Sciatic nerve (tissue), 2 donors: ENCODE data around the gene ATM. TPM values are rescaled to one million over a fixed set of nuclear protein-coding genes. Genes with fewer than 3 reads are reported as not detected.

Source experiments
- ATAC-seq: fragments of 200-7000 bp; cut with Tn5 transposase; one replicate; pipeline ENCODE4 v1.9.1; 2020; ENCODE audit warnings: mild to moderate bottlenecking, moderate library complexity
- DNase-seq: peaks from one replicate; pipeline ENCODE4 v3.0.0-alpha.2; 2020; ENCODE audit warnings: low spot score
- intact Hi-C: fragments of 100-400 bp; cut with DNase I; formaldehyde crosslinking; loops from one replicate; pipeline ENCODE4 v1.14.2; 2022
- total RNA-seq: library from RNA; stranded (reverse); fragmentation: NEBNext Ultra II Directional; extraction: Animal tissue kit (Norgen Biotek cat#: 25700); gene quantifications from one replicate; pipeline ENCODE4 v1.2.1, GENCODE V29; 2021
- donor health status: DM: no; HTN: no; CAD: no.
- donor health status: DM: no; HTN: no; CAD: no.

Gene ATM
- 140 TPM for total RNA-seq

GRCh38 chr11:108222574-108223347 is at the start of gene ATM, which contains the start of gene NPAT:
ATM (plus strand) TSS chr11:108223067; CDS start chr11:108227625, 4,558 bp downstream.
NPAT (minus strand) TSS chr11:108222638; CDS start chr11:108222536, 102 bp downstream.
- ATAC-seq (peak; percentile 98), DNase-seq (peak; percentile 99)
- intact Hi-C loops, result no loop called here

DNA sequence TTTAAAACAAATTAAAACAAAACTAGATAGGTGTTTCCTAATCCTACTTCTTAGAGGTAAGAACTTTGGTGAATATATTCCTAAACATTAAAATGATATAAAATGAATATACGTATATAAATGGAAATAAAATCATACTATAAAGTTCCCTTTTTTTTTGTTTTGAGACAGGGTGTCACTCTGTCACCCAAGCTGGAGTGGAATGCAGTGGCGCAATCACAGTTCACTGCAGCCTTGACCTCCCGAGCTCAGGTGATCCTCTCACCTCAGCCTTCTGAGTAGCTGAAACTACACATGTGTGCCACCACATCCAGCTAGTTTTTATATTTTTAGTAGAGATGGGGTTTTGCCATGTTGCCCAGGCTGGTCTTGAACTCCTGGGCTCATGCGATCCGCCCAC is 45.3 kb upstream of the ATM start:
- no peak for DNase-seq
- ATAC-seq, result no peak
- intact Hi-C loops, result no loop called here

GRCh38 chr11:108193725-108194124 is 29.1 kb upstream of the ATM start:
- ATAC-seq, result no peak
- DNase-seq, result no peak
- intact Hi-C loops, result loop anchor here (10.0 kb wide), 1 partner anchor 49 kb away; no protein-coding TSS in a partner anchor

- no peak for ATAC-seq
Measured at GRCh38 chr11:108196901-108197300, 26.0 kb upstream of the ATM start.

GRCh38 chr11:108197351-108197750 is 25.5 kb upstream of the ATM start:
- DNase-seq (no peak), ATAC-seq (no peak)
- intact Hi-C loops, result loop anchor here (10.0 kb wide), 1 partner anchor 53 kb away; no protein-coding TSS in a partner anchor

More at GRCh38 chr11:108196901-108197300, 26.0 kb upstream of the ATM start:
- intact Hi-C loops, result loop anchor here (10.0 kb wide), 1 partner anchor 52 kb away; no protein-coding TSS in a partner anchor
- DNase-seq, result no peak

DNA sequence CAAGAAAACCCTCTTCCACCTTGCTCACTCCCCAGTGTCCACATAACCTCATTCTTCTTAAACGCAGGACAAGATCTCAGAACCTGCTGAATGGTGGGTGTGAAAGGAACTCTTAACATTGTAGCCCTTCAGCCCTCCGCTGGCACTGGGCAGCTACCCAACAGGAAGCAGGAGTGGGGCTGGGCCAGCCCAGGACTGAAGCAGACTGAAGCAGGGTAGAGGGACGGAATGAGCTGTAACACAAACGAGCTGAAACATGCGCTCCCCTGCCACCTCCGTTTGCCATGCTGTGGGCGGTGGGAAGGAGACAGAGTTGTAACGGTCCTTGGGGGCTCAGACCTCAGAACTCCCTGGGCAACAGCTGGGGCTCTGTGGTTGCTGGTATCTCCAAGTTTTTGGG is 24.0 kb upstream of the ATM start:
- ATAC-seq (no peak), DNase-seq (no peak)
- intact Hi-C loops, result loop anchor here (10.0 kb wide), 1 partner anchor 54 kb away; no protein-coding TSS in a partner anchor

DNA sequence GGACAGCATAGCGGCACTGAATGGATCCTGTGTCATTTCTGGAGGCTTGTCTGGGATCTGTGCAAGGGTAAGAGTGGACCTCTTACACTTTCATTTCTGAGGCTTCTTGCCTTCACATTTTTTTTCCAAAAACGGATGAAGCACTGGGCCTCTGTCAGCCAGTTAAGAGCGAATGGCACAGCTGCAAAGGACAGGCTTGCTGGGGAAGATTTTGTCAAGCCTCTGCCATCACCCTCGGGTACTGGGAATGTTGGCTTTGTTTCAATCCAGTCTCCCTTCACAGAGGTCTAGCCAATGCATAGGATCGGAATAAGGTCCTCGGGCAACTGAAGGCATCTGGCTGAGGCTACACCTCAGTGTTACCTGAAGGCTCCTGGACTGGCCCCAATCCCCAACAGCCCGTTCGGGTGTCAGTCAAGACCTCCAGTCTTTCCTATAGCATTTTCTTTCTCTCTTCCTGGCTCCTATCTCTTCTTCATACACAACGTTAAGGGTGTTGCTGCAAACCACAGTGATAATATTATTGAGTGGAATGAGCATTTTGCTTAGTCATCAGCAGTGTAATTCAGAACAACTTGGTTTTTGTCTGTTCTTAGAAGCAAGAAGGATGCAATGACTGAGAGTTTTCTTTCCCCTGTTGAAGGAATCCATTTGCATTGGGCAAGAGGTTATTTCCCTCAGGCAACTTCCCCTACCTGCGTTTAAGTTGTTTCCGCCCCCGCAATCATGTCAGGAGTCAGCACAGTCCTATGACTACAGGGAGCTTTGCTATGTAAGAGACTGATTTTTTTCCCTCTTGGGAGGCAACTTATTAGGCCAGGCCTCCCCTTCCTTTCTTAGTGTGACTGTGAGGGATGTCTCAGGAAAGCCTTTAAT is 23.2 kb upstream of the ATM start:
- DNase-seq (no peak), ATAC-seq (no peak)
- intact Hi-C loops, result loop anchor here (10.0 kb wide), 1 partner anchor 55 kb away; no protein-coding TSS in a partner anchor

- ATAC-seq, result no peak
- DNase-seq, result no peak
- intact Hi-C loops, result no loop called here
Measured at GRCh38 chr11:108203075-108203474, 19.8 kb upstream of the ATM start.

DNA sequence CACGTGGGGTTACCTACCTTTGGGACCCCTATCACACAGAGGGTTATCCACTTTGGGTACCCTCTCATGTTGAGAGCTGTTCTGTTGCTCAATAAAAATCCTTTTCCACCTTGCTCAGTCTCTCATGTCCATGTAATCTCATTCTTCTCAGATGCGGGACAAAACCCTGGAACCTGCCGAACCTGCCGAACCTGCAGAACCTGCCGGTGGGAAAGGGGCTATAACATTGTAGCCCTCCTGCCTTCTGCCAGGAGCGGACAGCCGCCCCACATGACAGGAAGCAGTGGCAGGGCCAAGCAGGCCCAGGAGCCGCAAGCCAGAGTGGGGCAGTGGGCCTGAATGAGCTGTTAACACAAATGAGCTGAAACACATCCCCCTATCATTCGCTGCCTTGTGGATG is 18.5 kb upstream of the ATM start:
- intact Hi-C loops, result no loop called here
- DNase-seq (no peak), ATAC-seq (no peak)

DNA sequence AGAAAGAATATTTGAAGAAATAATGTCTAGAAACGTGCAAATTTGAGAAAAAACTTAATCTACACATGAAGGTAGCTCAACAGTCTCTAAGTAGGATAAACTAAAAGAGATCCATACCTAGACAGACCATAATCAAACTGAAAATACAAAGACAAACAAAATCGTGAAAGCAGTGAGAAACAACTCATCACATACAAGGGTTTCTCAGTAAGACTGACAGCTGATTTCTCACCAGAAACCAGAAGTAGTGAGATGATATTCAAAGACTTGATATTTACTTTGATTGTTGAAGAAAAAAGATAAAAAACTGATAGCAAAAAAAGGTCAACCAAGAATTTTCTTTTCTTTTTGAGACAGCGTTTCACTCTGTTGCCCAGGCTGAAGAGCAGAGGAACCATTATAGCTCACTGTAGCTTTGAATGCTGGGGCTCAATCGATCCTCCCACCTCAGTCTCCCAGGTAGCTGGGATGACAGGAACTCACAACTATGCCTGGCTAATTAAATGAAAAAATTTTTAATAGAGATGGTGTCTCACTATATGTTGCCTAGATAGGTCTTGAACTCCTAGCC is 17.9 kb upstream of the ATM start:
- ATAC-seq (no peak), DNase-seq (no peak)
- intact Hi-C loops, result no loop called here

DNA sequence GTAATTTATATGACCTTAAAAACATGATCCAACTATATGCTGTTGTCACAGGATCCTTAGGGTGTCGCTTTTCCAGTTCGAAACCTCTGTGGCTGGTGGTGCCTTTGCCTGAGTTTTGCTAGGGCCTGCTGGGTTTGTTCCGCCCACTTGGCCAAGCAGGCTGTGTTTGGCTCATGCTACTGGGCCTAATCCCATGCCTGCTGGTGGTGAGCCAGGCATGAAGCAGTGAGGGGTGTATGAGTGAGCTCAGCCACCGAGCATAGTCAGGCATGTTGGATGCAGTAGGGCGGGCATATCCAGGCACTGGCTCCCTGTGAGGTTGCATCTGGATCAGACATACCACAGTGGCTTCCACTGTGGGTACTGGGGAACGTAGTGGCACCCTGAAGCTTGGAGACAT is 16.7 kb upstream of the ATM start:
- no peak for ATAC-seq
- no peak for DNase-seq

GRCh38 chr11:108206969-108207682 is 15.7 kb upstream of the ATM start:
- no peak for DNase-seq
- intact Hi-C loops, result no loop called here
- no peak for ATAC-seq

More for the DNA sequence above, 16.7 kb upstream of the ATM start:
- intact Hi-C loops, result no loop called here

DNA sequence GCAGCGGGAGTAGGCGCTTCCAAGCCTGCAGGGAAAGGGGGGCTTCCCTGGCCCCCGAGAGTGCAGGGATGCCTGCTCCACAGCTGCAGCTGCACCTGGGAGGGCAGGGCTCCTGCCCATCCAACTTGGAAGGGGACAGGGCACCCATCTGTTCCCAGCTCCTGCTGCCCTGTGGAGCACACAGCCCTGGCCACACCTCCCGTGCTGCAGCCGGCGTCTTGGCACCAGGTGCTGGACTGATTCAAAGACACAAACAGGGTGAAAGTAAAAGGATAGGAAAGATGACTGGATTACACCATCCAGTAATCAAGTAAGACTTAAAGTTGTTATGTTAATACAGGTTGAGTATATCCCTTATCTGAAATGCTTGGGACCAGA is 15.2 kb upstream of the ATM start:
- ATAC-seq (no peak), DNase-seq (no peak)
- intact Hi-C loops, result no loop called here

DNA sequence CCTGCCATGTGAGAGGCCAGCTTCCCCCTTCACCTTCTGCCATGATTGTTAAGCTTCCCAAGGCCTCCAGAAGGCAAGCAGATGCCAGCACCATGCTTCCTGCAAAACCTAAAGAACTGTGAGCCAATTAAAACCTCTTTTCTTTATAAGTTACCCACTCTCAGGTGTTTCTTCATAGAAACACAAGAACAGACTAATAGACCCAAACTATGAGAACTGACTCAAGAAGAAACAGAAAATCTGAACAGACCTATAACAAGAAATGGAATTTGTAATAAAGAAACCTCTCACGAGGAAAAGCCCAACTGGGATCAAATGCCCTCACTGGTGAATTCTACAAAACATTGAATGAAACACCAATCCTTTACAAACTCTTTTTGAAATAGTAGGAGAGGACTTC is 12.4 kb upstream of the ATM start:
- DNase-seq (no peak), ATAC-seq (no peak)
- intact Hi-C loops, result no loop called here

- DNase-seq (no peak), ATAC-seq (no peak)
- intact Hi-C loops, result no loop called here
Measured at GRCh38 chr11:108213784-108214183, 9.1 kb upstream of the ATM start.

DNA sequence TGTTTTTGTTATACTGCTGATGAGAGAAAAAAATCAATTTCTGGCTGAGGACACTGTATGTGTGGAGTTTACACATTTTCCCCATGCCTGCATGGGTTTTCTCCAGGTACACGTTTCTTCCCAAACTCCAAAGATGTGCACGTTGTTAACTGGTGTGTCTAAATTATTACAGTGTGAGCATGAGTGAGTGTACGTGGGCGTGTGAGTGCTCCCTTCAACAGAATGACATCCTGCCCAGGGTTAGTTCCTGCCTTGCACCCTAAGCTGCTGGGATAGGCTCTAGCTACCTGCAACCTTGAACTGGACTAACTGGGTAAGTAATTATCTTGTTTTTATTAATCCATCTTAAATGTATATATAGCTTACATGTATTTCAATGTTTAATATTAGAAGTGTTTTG is 5.9 kb upstream of the ATM start:
- intact Hi-C loops, result no loop called here
- ATAC-seq (no peak), DNase-seq (no peak)

- ATAC-seq, result no peak
- intact Hi-C loops, result no loop called here
- no peak for DNase-seq
Measured at GRCh38 chr11:108218455-108218854, 4.4 kb upstream of the ATM start.

GRCh38 chr11:108218912-108219783 is 3.7 kb upstream of the ATM start:
- DNase-seq, result no peak
- ATAC-seq, result no peak
- intact Hi-C loops, result no loop called here
